Measurements from ENCODE around the gene SMARCA2. TPM values are rescaled to one million over a fixed set of nuclear protein-coding genes. Genes with fewer than 3 reads are reported as not detected.

SMARCA2 gene
- total and polyA plus RNA-seq, 9 of the 15 experiments (the other 6 are each of a cell fraction or from before 2014, with no cell fraction given), result 8.0 to 34.8 (median 25.5) TPM

DNA sequence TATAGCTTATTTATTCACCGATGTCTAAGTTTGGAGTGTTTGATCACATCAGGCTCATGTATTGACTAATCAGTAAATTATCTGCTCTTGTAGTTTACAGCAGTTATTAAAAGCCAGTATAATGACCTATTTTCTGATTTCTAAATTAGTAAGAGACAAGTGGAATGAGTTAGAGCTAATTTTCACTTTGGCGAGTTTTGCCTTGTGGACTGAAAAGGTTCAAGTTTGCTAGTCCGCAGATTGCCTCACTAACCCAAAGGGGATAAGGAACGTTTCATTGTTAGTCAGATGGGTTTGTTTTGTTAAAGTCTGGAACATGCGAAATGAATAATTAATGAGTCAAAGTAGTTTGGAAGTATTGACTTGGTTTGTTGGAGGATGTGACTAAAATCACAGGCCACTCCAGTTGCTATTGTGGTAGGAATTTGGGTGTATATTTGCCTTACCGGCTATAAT is 40.1 kb downstream of the SMARCA2 start:
- WGBS (ENCODE audit: insufficient coverage, low coverage, missing lambda C conversion rate), result 97% methylated on average over 6 of the region's 6 CpGs
- BruUV-seq (replicated peaks), result no TSS peak
- Histone ChIP-seq H3K9ac (ENCODE audit: insufficient read depth in 1 of 2, low read depth in 2 of 2, low read length in 2 of 2) (no peak overlapping the region), H3K36me3 (ENCODE audit: control insufficient read depth, insufficient read depth, low read length) (peaks cover 26% of the 10 kb centered on the region; the same call in 2 of the 3 replicates), H3K4me1 (replicated peaks in 1 of 2; ENCODE audit: control insufficient read depth in 2 of 2, insufficient read depth in 2 of 2, low read length in 2 of 2) (no peaks in the 10 kb centered on the region), H3K9me1 (ENCODE audit: control insufficient read depth, insufficient read depth, low read length) (no peaks in the 10 kb centered on the region), H3K4me3 (no peak overlapping the region), H3K27ac (ENCODE audit: extremely low read depth, low read depth, low read length) (no peak overlapping the region), H2AFZ (ENCODE audit: low read depth, low read length) (no peak overlapping the region), H4K20me1 (replicated peaks; ENCODE audit: control insufficient read depth, insufficient read depth, low read length) (no peaks in the 10 kb centered on the region), H3K27me3 (ENCODE audit: control insufficient read depth in 2 of 2, insufficient read depth in 2 of 2, low read length in 2 of 2) (no peaks in the 10 kb centered on the region), H3K4me2 (ENCODE audit: insufficient read depth, low read length) (no peak overlapping the region), H3K79me2 (ENCODE audit: control insufficient read depth, insufficient read depth, low read length) (no peaks in the 10 kb centered on the region), H3K9me3 (replicated peaks; ENCODE audit: control insufficient read depth, insufficient read depth, low read depth, low read length) (no peaks in the 10 kb centered on the region)
- no peak for DNase-seq (ENCODE audit: extremely low read depth in 1 of 4, low spot score in 3 of 4)
- no peak for TF ChIP-seq ZNF274 (IDR thresholded peaks at IDR 0.05; ENCODE audit: borderline replicate concordance, low read depth, low read length)
- intact Hi-C loops (cut with micrococcal nuclease) (no loop called here), in situ Hi-C loops (cut with MboI) (no loop called here)
- no peak for ATAC-seq
- POLR2A ChIA-PET, result interaction anchor here (1.6 kb wide), 1 partner anchor 24 kb away, joined by 3 read pairs; no protein-coding TSS in a partner anchor
- CTCF ChIA-PET (ENCODE audit: low intra/inter-chr PET ratio), result no interaction called here
- FAIRE-seq, result no peak

GRCh38 chr9:2059274-2059929 is 44.3 kb downstream of the SMARCA2 start:
- Histone ChIP-seq H3K79me2 (ENCODE audit: control insufficient read depth, insufficient read depth, low read length) (no peaks in the 10 kb centered on the region), H3K36me3 (ENCODE audit: control insufficient read depth, insufficient read depth, low read length) (peaks cover 37% of the 10 kb centered on the region; the same call in 2 of the 3 replicates)
- CTCF ChIA-PET (ENCODE audit: low intra/inter-chr PET ratio), result interaction anchor here (0.6 kb wide), 1 partner anchor 29 kb away, joined by 3 read pairs; no protein-coding TSS in a partner anchor

More at GRCh38 chr9:2059274-2059929, 44.3 kb downstream of the SMARCA2 start:
- no peak for ATAC-seq
- Histone ChIP-seq H3K9ac (ENCODE audit: insufficient read depth in 1 of 2, low read depth in 2 of 2, low read length in 2 of 2) (no peak overlapping the region), H4K20me1 (replicated peaks; ENCODE audit: control insufficient read depth, insufficient read depth, low read length) (no peaks in the 10 kb centered on the region), H3K9me3 (replicated peaks; ENCODE audit: control insufficient read depth, insufficient read depth, low read depth, low read length) (no peaks in the 10 kb centered on the region), H3K4me3 (no peak overlapping the region), H3K4me1 (replicated peaks in 1 of 2; ENCODE audit: control insufficient read depth in 2 of 2, insufficient read depth in 2 of 2, low read length in 2 of 2) (no peaks in the 10 kb centered on the region), H2AFZ (ENCODE audit: low read depth, low read length) (no peak overlapping the region), H3K27ac (ENCODE audit: extremely low read depth, low read depth, low read length) (no peak overlapping the region), H3K4me2 (ENCODE audit: insufficient read depth, low read length) (no peak overlapping the region), H3K27me3 (ENCODE audit: control insufficient read depth in 2 of 2, insufficient read depth in 2 of 2, low read length in 2 of 2) (no peaks in the 10 kb centered on the region), H3K9me1 (ENCODE audit: control insufficient read depth, insufficient read depth, low read length) (no peaks in the 10 kb centered on the region)
- WGBS (ENCODE audit: insufficient coverage, low coverage, missing lambda C conversion rate), result 94% methylated on average over 5 of the region's 5 CpGs
- POLR2A ChIA-PET, result no interaction called here
- no peak for FAIRE-seq
- no TSS peak for BruUV-seq (replicated peaks)
- intact Hi-C loops (cut with micrococcal nuclease), result no loop called here
- TF ChIP-seq ERF (CRISPR knock-in tag; IDR thresholded peaks at IDR 0.05), result no peak
- TF ChIP-seq SIRT6 (IDR thresholded peaks at IDR 0.05; ENCODE audit: low read depth, low read length), result no peak
- TF ChIP-seq C11orf30 (IDR thresholded peaks at IDR 0.05; ENCODE audit: low read depth), result no peak
- no peak for DNase-seq (ENCODE audit: extremely low read depth in 1 of 4, low spot score in 3 of 4)
- in situ Hi-C loops (cut with MboI), result no loop called here

All from K562 (cell line).